ENCODE results near the gene STYK1. TPM values are rescaled to one million over a fixed set of nuclear protein-coding genes. Genes with fewer than 3 reads are reported as not detected.

The STYK1 gene
- total RNA-seq, 1 experiment from 2014 or later = 5.9 TPM

Other genes with a start within 250 kb of the STYK1 start
- not detected in 2 replicates for gene KLRC2, start 238.0 kb downstream of the STYK1 start, total RNA-seq (2014; rRNA removed; shearing (Covaris generic))
- gene KLRC1, start 220.7 kb downstream of the STYK1 start, total RNA-seq (2014; rRNA removed; shearing (Covaris generic)) = not detected in 2 replicates
- gene EIF2S3B, start 168.2 kb downstream of the STYK1 start, total RNA-seq (2014; rRNA removed; shearing (Covaris generic)) = 0.64 and 1.1 TPM in 2 replicates
- gene MAGOHB, start 60.4 kb downstream of the STYK1 start, total RNA-seq (2014; rRNA removed; shearing (Covaris generic)) = 51.5 and 90.2 TPM in 2 replicates
- gene YBX3, start 49.3 kb upstream of the STYK1 start, total RNA-seq (2014; rRNA removed; shearing (Covaris generic)) = 44.7 and 46.6 TPM in 2 replicates
- gene TAS2R7, start 128.6 kb upstream of the STYK1 start, total RNA-seq (2014; rRNA removed; shearing (Covaris generic)) = not detected in 2 replicates
- not detected in 2 replicates for gene TAS2R8, start 133.2 kb upstream of the STYK1 start, total RNA-seq (2014; rRNA removed; shearing (Covaris generic))
- not detected in 2 replicates for gene TAS2R9, start 136.1 kb upstream of the STYK1 start, total RNA-seq (2014; rRNA removed; shearing (Covaris generic))
- gene TAS2R10, start 152.3 kb upstream of the STYK1 start, total RNA-seq (2014; rRNA removed; shearing (Covaris generic)) = not detected in 2 replicates
- not detected in 2 replicates for gene PRR4, start 175.4 kb upstream of the STYK1 start, total RNA-seq (2014; rRNA removed; shearing (Covaris generic))
- 3.6 and 14.5 TPM in 2 replicates for gene PRH1, start 210.2 kb upstream of the STYK1 start, total RNA-seq (2014; rRNA removed; shearing (Covaris generic))
- not detected in 2 replicates for gene TAS2R13, start 235.5 kb upstream of the STYK1 start, total RNA-seq (2014; rRNA removed; shearing (Covaris generic))

Data from M059J (cell line).